HG03558 (cell line): Measurements from ENCODE around the gene NELL2.
"Not testable (repeated sequence)": the region's sequence is repeated elsewhere in the genome, so short reads cannot be mapped to it uniquely, and the experiment has no call there.

Source experiments
- ATAC-seq: cut with Tn5 transposase; IDR thresholded peaks from one replicate; pipeline ENCODE4 v1.9.1; 2021; ENCODE audit warnings: moderate number of reproducible peaks; ENCODE audit not compliant: unreplicated experiment; ENCODE audit errors: extremely low read depth

NELL2 gene

DNA sequence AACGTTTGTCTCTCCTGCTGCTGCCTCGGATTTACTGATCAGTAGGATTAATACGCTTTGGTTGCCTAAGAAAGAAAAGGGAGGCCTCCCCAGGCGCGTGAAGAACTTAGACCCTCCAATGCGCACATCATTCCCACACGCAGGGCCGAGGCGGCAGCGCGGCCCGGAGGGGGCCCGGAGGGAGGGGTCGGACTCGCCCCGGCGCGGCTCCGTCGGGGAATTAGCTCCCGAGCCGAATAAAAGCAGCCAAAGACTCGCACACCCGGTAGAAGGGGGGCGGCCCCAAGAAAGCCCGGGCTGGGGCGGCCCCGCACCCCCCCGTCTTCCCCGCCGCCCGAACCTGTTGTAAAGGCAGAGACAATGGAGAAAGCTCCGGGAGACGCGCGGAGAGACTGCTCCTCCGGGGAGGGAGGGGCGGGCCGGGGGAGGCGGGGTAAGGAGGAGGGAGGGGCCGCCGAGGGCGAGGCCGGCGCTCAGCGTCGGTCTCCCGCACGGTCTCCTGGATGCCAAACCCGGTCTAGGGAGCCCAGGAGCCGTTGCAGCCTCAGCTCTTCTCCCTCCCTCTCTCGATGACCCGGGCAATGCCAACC is at the start of gene NELL2:
Gene NELL2, minus strand, starts transcription at position 362 of the 590 bp plus-strand sequence. CDS start 446 bp downstream, outside the sequence.
- no peak for ATAC-seq

DNA sequence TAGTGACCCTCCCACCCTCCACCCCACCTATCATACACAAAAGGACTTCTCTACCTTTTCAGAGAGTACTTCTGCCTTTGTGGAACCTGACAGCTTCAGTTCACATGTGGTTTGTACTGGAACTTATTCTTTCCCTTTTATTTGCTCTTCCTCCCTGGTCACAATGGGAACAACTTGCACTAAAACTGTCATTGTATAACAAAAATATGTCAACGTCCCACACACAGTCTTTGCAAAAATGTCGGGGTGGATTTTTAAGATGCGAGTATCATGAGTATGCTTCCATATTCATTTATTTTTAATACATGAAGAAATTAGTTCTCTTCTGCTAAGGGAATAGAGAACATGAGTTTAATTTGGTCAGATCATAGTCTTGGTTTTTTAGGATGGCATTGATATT is 45.6 kb upstream of the NELL2 start:
- no peak for ATAC-seq

DNA sequence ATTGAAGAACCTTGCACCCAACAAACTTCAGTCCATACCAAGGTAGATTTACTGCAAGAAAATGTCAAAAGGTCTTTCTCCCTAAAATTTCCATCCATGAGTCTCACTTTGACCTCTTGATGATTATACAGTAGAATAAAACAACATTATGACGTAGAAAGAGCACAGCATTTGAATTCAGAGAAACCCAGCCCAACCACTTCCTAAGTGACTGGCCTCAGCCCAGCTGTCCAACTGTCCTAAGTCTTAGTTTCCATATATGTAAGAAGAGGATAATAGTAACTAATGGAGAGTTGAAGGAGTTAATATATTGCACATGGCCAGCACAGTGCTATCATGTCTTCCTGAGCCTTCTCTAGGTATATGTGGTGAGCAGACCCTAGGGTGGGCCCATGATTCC is 41.0 kb upstream of the NELL2 start:
- ATAC-seq = no peak

- ATAC-seq = no peak
These were observed 39.8 kb upstream of the NELL2 start for GRCh38 chr12:44915958-44916357.

- no peak for ATAC-seq
These were observed 28.2 kb upstream of the NELL2 start for GRCh38 chr12:44904321-44904720.

- ATAC-seq = not testable (repeated sequence)
These were observed 22.0 kb upstream of the NELL2 start for GRCh38 chr12:44898108-44898507.

- ATAC-seq = no peak
These were observed 13.8 kb upstream of the NELL2 start for GRCh38 chr12:44889926-44890325.

DNA sequence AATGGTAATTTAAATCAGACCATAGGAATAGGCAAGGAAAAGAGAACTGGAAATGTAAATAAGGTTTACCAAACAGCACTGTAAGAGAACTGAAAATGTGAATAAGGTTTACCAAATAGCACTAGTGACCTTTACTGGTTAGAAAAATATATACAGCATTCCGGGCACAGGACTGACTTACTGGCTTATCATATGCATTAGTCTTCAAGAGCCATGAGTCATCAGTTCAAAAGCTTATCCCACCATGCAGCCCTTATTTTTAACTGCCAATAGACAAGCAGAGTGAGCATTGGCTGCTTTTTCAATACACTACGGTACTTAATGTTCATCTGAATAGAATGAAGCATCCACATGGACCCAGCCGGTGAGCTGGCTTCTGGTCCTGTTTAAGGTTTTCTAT is 13.0 kb upstream of the NELL2 start:
- ATAC-seq = no peak

DNA sequence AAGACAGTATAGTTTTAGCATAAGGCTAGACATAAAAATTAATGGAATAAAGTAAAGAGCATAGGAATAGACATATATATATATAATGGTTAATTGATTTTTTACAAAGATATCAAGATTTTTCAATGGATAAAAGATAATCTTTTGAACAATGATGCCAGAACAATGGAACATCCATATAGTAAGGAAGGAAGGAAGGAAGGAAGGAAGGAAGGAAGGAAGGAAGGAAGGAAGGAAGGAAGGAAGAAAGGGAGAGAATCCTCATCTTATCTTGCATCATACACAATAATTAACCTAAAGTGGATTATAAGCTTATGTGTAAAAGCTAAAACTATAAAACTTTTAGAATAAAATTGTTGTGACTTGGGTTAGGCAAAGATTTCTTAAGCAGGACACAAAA is 9.8 kb upstream of the NELL2 start:
- no peak for ATAC-seq

- no peak for ATAC-seq
These were observed 5.1 kb upstream of the NELL2 start for GRCh38 chr12:44881197-44881596.

- no peak for ATAC-seq
These were observed 662 bp upstream of the NELL2 start for GRCh38 chr12:44876544-44877410.

DNA sequence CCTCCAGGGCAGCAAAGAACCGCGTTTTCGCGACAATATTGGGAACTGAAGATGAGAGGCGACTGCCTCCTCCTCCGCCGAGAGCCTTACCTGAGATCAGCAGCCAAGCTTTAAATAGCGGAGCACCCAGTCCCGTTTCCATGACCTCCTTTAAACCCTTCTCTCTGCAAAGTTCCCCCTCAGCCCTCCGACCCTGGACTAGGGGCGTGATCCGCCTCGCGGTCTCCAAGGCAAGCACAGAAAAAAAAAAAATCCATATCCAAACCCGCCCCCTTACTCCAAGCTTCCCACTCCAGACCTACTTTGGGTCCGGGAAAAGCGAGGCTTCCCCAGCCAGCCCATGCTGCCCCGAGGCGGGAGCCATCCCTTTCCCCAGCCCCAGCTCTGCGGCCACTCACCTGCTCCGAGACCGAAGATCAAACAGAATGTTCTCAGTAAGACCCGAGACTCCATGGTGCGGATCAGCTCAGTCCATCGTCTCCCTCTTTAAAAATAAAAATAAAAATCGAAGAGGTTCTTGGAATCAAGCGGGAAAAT is 630 bp downstream of the NELL2 start:
- no peak for ATAC-seq

DNA sequence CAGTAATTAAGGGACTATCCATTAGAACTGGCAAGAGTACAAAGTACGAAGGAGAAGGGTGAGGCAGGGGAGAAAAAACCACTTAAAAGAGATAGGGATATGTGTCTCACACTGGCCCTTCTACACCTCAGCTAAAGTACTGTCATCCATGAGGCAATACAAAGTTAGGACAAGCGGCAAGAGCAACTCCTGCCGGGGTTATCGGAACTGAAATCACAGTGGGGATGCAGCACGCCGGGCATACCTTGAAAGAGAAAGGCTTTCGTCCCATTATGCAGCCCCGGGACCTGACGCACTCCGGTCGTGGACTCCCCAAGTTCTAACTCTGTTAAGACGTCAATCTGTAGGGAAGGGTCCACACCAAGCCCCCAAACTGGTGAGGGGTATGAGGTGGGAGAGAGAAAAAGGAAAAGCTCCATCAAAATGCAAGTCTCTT is 1.1 kb downstream of the NELL2 start:
- no peak for ATAC-seq

GRCh38 chr12:44873898-44874297 is 2.2 kb downstream of the NELL2 start:
- no peak for ATAC-seq

DNA sequence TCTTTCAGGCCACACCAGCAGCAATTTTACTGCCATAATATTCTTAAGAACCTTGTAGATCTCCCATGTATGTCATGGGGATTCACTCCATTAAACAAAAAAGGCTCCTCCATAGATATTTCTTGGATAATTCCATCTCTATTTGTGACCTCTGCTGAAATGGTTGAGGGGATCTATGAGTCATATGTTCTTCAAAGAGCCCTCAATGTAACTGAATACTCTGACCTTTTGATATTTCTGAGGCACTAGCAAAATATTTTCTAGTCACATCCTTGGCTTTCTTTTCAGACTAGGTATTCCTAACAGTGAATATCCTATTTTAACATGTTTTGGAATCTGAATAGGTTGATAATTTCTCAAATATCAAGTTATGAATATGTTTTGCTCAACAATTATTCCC is 6.6 kb downstream of the NELL2 start:
- ATAC-seq = no peak

- ATAC-seq = no peak
These were observed 12.2 kb downstream of the NELL2 start for GRCh38 chr12:44863867-44864266.

GRCh38 chr12:44859998-44860689 is 16.0 kb downstream of the NELL2 start:
- ATAC-seq = no peak

GRCh38 chr12:44858226-44858855 is 17.8 kb downstream of the NELL2 start:
- ATAC-seq = no peak

DNA sequence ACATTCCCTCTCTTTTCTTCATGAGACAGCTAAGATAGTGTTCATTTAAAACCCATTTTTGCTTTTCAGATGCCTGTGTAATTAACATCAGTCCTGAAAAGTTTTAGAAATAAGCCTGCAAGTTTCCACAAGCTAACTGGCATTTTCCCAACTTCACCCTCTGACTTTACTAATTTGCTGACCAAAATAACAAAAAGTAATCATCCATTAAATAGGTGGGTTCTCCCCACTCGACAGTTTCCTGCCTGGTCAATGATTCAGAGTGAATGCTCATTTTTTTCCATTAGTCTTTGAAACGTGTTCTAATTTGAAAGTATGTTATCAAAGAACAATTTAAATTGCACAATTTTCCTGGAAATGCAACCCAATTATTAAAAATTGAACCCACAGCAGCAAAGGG is 23.6 kb downstream of the NELL2 start:
- no peak for ATAC-seq

DNA sequence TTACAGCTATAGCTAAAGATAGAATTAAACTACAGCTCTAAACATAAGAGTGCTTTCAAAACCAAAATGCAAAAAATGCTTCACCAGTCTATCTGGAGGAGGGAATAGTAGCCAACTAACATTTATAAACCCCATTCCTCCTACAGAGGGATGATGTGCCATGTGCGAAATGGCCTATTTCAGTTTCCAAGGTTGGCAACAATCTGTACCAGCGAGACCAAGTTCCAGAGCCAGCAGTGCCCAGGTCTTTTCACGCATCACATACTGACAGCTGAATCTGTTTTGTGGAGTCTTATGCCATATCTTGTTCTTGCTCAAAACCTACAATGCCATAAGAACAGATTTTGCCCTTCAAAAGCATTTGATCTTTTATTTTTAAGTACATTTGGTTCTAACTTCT is 24.5 kb downstream of the NELL2 start:
- ATAC-seq = no peak

GRCh38 chr12:44848703-44849085 is 27.4 kb downstream of the NELL2 start:
- no peak for ATAC-seq
